Uterus (tissue), 4 donors: Measurements from ENCODE around the gene PROZ. TPM values are rescaled to one million over a fixed set of nuclear protein-coding genes. Genes with fewer than 3 reads are reported as not detected.

Source experiments
- DNase-seq, 2 donors: peaks; one replicate each; pipeline ENCODE4 v3.0.0-alpha.2; 2019 to 2020
- H3K27ac ChIP-seq, 2 donors: fragments of 200-600 bp; sonication (generic); 1 replicate in 1 of 2; 2 replicates in 1 of 2; pipeline ENCODE4 v1.5.1; 2016 to 2018
- H3K27me3 ChIP-seq, 2 donors: fragments of 200-600 bp; sonication (generic); one replicate each; pipeline ENCODE4 v1.5.1; 2018 to 2019; ENCODE audit warnings: control low read depth in 1 of 2
- H3K36me3 ChIP-seq, 2 donors: fragments of 200-600 bp; sonication (generic); one replicate each; pipeline ENCODE4 v1.5.1; 2019; ENCODE audit warnings: control low read depth in 1 of 2
- H3K4me1 ChIP-seq, 2 donors: fragments of 200-600 bp; sonication (generic); one replicate each; pipeline ENCODE4 v1.5.1; 2018 to 2019; ENCODE audit warnings: control low read depth in 1 of 2
- H3K4me3 ChIP-seq, 2 donors: fragments of 200-600 bp; sonication (generic); 1 replicate in 1 of 2; 2 replicates in 1 of 2; pipeline ENCODE4 v1.5.1; 2018 to 2019; ENCODE audit warnings: mild to moderate bottlenecking in 1 of 2
- H3K9me3 ChIP-seq, 2 donors: fragments of 200-600 bp; sonication (generic); one replicate each; pipeline ENCODE4 v1.5.1; 2019; ENCODE audit warnings: control low read depth in 1 of 2
- CTCF ChIP-seq, 4 experiments: fragments of 200-600 bp in 2 of 4; fragments of 450-650 bp in 2 of 4; sonication (generic) in 2 of 4; IDR thresholded peaks; one replicate each; pipeline ENCODE4 v1.5.1; 2016 to 2019; ENCODE audit warnings: antibody characterized with exemption in 4 of 4, mild to moderate bottlenecking in 2 of 4, moderate library complexity in 1 of 4
- POLR2A ChIP-seq, 2 donors: fragments of 450-650 bp; IDR thresholded peaks; one replicate each; pipeline ENCODE4 v1.6.1; 2016; ENCODE audit warnings: antibody characterized with exemption in 2 of 2, mild to moderate bottlenecking in 1 of 2, moderate library complexity in 1 of 2
- intact Hi-C: fragments of 100-400 bp; cut with DNase I; formaldehyde crosslinking; loops from one replicate; pipeline ENCODE4 v1.15.1; 2023; ENCODE audit warnings: low total_unique reads
- total RNA-seq, 4 donors: library from RNA; depleted of rRNA in 3 of 4; stranded (reverse); fragments of >200 nt in 3 of 4; gene quantifications; one replicate each; pipeline versions ENCODE4 v1.1.0 to v1.2.4, GENCODE V29; 2014 to 2023
- donor health status: DM: yes; HTN: yes; CAD: no.

The PROZ gene
- total RNA-seq, 4 donors from 2014 or later, result not detected

- intact Hi-C loops, result no loop called here
- TF ChIP-seq POLR2A (IDR thresholded peaks at IDR 0.05), result no peak
- no peak for TF ChIP-seq CTCF (IDR thresholded peaks at IDR 0.05)
- H3K36me3 ChIP-seq, result no peaks in the 10 kb centered on the region
- DNase-seq, result no peak
- no peaks in the 10 kb centered on the region for H3K9me3 ChIP-seq
- no peak overlapping the region for H3K27ac ChIP-seq
- no peaks in the 10 kb centered on the region for H3K27me3 ChIP-seq
- no peak overlapping the region for H3K4me3 ChIP-seq
- no peaks in the 10 kb centered on the region for H3K4me1 ChIP-seq
Measured at GRCh38 chr13:113183450-113184129, 25.1 kb downstream of the PROZ start.

- H3K36me3 ChIP-seq, result no peaks in the 10 kb centered on the region
- no peak for TF ChIP-seq POLR2A (IDR thresholded peaks at IDR 0.05)
- no peak for TF ChIP-seq CTCF (IDR thresholded peaks at IDR 0.05)
- no peaks in the 10 kb centered on the region for H3K9me3 ChIP-seq
- H3K27ac ChIP-seq, result no peak overlapping the region
- intact Hi-C loops, result no loop called here
- H3K4me1 ChIP-seq, result no peaks in the 10 kb centered on the region
- no peak overlapping the region for H3K4me3 ChIP-seq
- no peak for DNase-seq
- H3K27me3 ChIP-seq, result no peaks in the 10 kb centered on the region
Measured at GRCh38 chr13:113184568-113185440, 26.4 kb downstream of the PROZ start.

GRCh38 chr13:113186061-113186900 is 27.8 kb downstream of the PROZ start:
- no peaks in the 10 kb centered on the region for H3K4me1 ChIP-seq
- no peaks in the 10 kb centered on the region for H3K9me3 ChIP-seq
- no peaks in the 10 kb centered on the region for H3K27me3 ChIP-seq
- no peak for DNase-seq
- TF ChIP-seq POLR2A (IDR thresholded peaks at IDR 0.05), result no peak
- no peak for TF ChIP-seq CTCF (IDR thresholded peaks at IDR 0.05)
- H3K27ac ChIP-seq, result peak overlapping the region in 1 of 2 donors; percentile 19
- no peak overlapping the region for H3K4me3 ChIP-seq
- intact Hi-C loops, result no loop called here
- H3K36me3 ChIP-seq, result no peaks in the 10 kb centered on the region

- TF ChIP-seq POLR2A (IDR thresholded peaks at IDR 0.05) (no peak), CTCF (IDR thresholded peaks at IDR 0.05) (no peak)
- no peaks in the 10 kb centered on the region for H3K36me3 ChIP-seq
Measured at GRCh38 chr13:113187263-113187669, 28.8 kb downstream of the PROZ start.

More at GRCh38 chr13:113187263-113187669, 28.8 kb downstream of the PROZ start:
- no peak overlapping the region for H3K4me3 ChIP-seq
- no peaks in the 10 kb centered on the region for H3K27me3 ChIP-seq
- intact Hi-C loops, result no loop called here
- no peaks in the 10 kb centered on the region for H3K9me3 ChIP-seq
- peak; percentile 61 to 71 for DNase-seq
- peak overlapping the region in 1 of 2 donors; percentile 19 for H3K27ac ChIP-seq
- no peaks in the 10 kb centered on the region for H3K4me1 ChIP-seq
